Thoracic aorta (tissue), 2 donors: ENCODE results near the gene CDYL. TPM values are rescaled to one million over a fixed set of nuclear protein-coding genes. Genes with fewer than 3 reads are reported as not detected.
A peak's percentile ranks its signal among the peaks of the same experiment; 100 is the strongest.

ENCODE experiments used
- ATAC-seq: fragments of 150-250 bp; one replicate; pipeline ENCODE4 v1.8.0; 2017; ENCODE audit warnings: low read depth; ENCODE audit not compliant: insufficient number of reproducible peaks, low FRiP score
- DNase-seq: peaks from one replicate; pipeline ENCODE4 v3.0.0-alpha.2; 2020; ENCODE audit warnings: low spot score
- H3K27ac ChIP-seq, 2 donors: fragments of 200-600 bp; sonication (generic); 1 replicate in 1 of 2; 2 replicates in 1 of 2; pipeline ENCODE4 v1.5.1; 2016; ENCODE audit warnings: mild to moderate bottlenecking in 2 of 2, moderate library complexity in 2 of 2
- H3K27me3 ChIP-seq: fragments of 200-600 bp; sonication (generic); replicated peaks from 2 replicates; pipeline ENCODE4 v1.6.0; 2016; ENCODE audit warnings: mild to moderate bottlenecking; ENCODE audit not compliant: insufficient read depth
- H3K36me3 ChIP-seq: fragments of 200-600 bp; sonication (generic); one replicate; pipeline ENCODE4 v1.5.1; 2016
- H3K4me1 ChIP-seq, 2 donors: fragments of 200-600 bp; sonication (generic); 1 replicate in 1 of 2; 2 replicates in 1 of 2; pipeline versions ENCODE4 v1.5.1 to v1.6.0; 2016; ENCODE audit warnings: low read depth in 2 of 2, mild to moderate bottlenecking in 1 of 2; ENCODE audit not compliant: control insufficient read depth in 1 of 2
- H3K4me3 ChIP-seq: fragments of 200-600 bp; sonication (generic); 2 replicates; pipeline ENCODE4 v1.5.1; 2016; ENCODE audit warnings: mild to moderate bottlenecking
- H3K9me3 ChIP-seq: fragments of 200-600 bp; sonication (generic); 2 replicates; pipeline ENCODE4 v1.5.1; 2016
- CTCF ChIP-seq: fragments of 200-600 bp; sonication (generic); IDR thresholded peaks from one replicate; pipeline ENCODE4 v1.5.1; 2019; ENCODE audit warnings: antibody characterized with exemption
- total RNA-seq, 2 donors: library from RNA; depleted of rRNA; stranded (reverse); fragments of >200 nt; gene quantifications; one replicate each; pipeline versions ENCODE4 v1.1.0 to v1.2.3, GENCODE V29; 2016

The CDYL gene
- total RNA-seq, 2 donors from 2014 or later = 22.7 to 38.2 TPM

- no peak overlapping the region for H3K27ac ChIP-seq
- H3K27me3 ChIP-seq = no peaks in the 10 kb centered on the region
- no peak for TF ChIP-seq CTCF
- peaks cover 0 to 19% of the 10 kb centered on the region in 2 donors for H3K4me1 ChIP-seq
- peaks cover 5% of the 10 kb centered on the region for H3K9me3 ChIP-seq
- ATAC-seq (no peak), DNase-seq (no peak)
- H3K36me3 ChIP-seq = no peaks in the 10 kb centered on the region
- no peak overlapping the region for H3K4me3 ChIP-seq
These were observed 26.2 kb downstream of the CDYL start for GRCh38 chr6:4802312-4802935.

GRCh38 chr6:4803343-4803744, 27.1 kb downstream of the CDYL start:
- ATAC-seq (no peak), DNase-seq (no peak)

GRCh38 chr6:4804095-4804494, 27.9 kb downstream of the CDYL start:
- no peak for DNase-seq
- no peak for ATAC-seq
- no peak overlapping the region for H3K4me3 ChIP-seq
- H3K36me3 ChIP-seq = no peaks in the 10 kb centered on the region
- no peak overlapping the region for H3K27ac ChIP-seq
- H3K4me1 ChIP-seq = peaks cover 0 to 19% of the 10 kb centered on the region in 2 donors
- TF ChIP-seq CTCF = no peak
- peaks cover 5% of the 10 kb centered on the region for H3K9me3 ChIP-seq
- no peaks in the 10 kb centered on the region for H3K27me3 ChIP-seq

More at GRCh38 chr6:4803343-4803744, 27.1 kb downstream of the CDYL start:
- Histone ChIP-seq H3K4me1 (peaks cover 0 to 19% of the 10 kb centered on the region in 2 donors), H3K27me3 (no peaks in the 10 kb centered on the region), H3K36me3 (no peaks in the 10 kb centered on the region), H3K4me3 (no peak overlapping the region), H3K27ac (no peak overlapping the region), H3K9me3 (peaks cover 5% of the 10 kb centered on the region)
- no peak for TF ChIP-seq CTCF

- DNase-seq = no peak
- H3K27me3 ChIP-seq = no peaks in the 10 kb centered on the region
- ATAC-seq = no peak
- peaks cover 2% of the 10 kb centered on the region for H3K9me3 ChIP-seq
- peak; percentile 46 for TF ChIP-seq CTCF
- H3K36me3 ChIP-seq = no peaks in the 10 kb centered on the region
- no peak overlapping the region for H3K27ac ChIP-seq
- no peak overlapping the region for H3K4me3 ChIP-seq
- peaks cover 0 to 19% of the 10 kb centered on the region in 2 donors for H3K4me1 ChIP-seq
These were observed 29.5 kb downstream of the CDYL start for GRCh38 chr6:4805553-4806336.

- ATAC-seq (no peak), DNase-seq (no peak)
- no peaks in the 10 kb centered on the region for H3K36me3 ChIP-seq
- H3K27me3 ChIP-seq = no peaks in the 10 kb centered on the region
- H3K4me1 ChIP-seq = peaks cover 0 to 23% of the 10 kb centered on the region in 2 donors
- no peaks in the 10 kb centered on the region for H3K9me3 ChIP-seq
- no peak overlapping the region for H3K27ac ChIP-seq
- no peak overlapping the region for H3K4me3 ChIP-seq
- no peak for TF ChIP-seq CTCF
These were observed 30.1 kb downstream of the CDYL start for GRCh38 chr6:4806337-4806725.
